Stimulated activated CD8-positive, alpha-beta memory T cell treated with anti-CD3 and anti-CD28 coated beads, Interleukin-4, amount 100 ng/mL, for 4 hours (primary cell): Measurements from ENCODE around the gene SCIN.
A peak's percentile ranks its signal among the peaks of the same experiment; 100 is the strongest.
"Not testable (repeated sequence)": the region's sequence is repeated elsewhere in the genome, so short reads cannot be mapped to it uniquely, and the experiment has no call there.

Experiments
- DNase-seq, 2 donors: peaks; one replicate each; pipeline ENCODE4 v3.0.0-alpha.2; 2020; ENCODE audit warnings: low read depth in 2 of 2, low spot score in 1 of 2

Gene SCIN

GRCh38 chr7:12646139-12646538, 75.6 kb downstream of the SCIN start:
- no peak for DNase-seq

GRCh38 chr7:12647364-12648219, 77.1 kb downstream of the SCIN start:
- DNase-seq, result no peak

- no peak for DNase-seq
Observed at GRCh38 chr7:12648704-12649261, 78.3 kb downstream of the SCIN start.

- DNase-seq, result no peak
Observed at GRCh38 chr7:12649348-12649747, 78.8 kb downstream of the SCIN start.

GRCh38 chr7:12650080-12650479, 79.6 kb downstream of the SCIN start:
- DNase-seq, result no peak

GRCh38 chr7:12653110-12653509, 82.6 kb downstream of the SCIN start:
- DNase-seq, result no peak

- DNase-seq, result no peak
Observed at GRCh38 chr7:12653518-12653917, 83.0 kb downstream of the SCIN start.

- no peak for DNase-seq
Observed at GRCh38 chr7:12655161-12655560, 84.6 kb downstream of the SCIN start.

- not testable (repeated sequence) for DNase-seq
Observed at GRCh38 chr7:12660423-12660822, 89.9 kb downstream of the SCIN start.

GRCh38 chr7:12660986-12661385, 90.5 kb downstream of the SCIN start:
- not testable (repeated sequence) for DNase-seq

GRCh38 chr7:12661581-12661980, 91.1 kb downstream of the SCIN start:
- DNase-seq, result no peak

- no peak for DNase-seq
Observed at GRCh38 chr7:12670000-12670729, 99.6 kb downstream of the SCIN start.

GRCh38 chr7:12670743-12671520, 100.4 kb downstream of the SCIN start:
- DNase-seq, result no peak

GRCh38 chr7:12673436-12673835, 102.9 kb downstream of the SCIN start:
- not testable (repeated sequence) for DNase-seq

- DNase-seq, result no peak
Observed at GRCh38 chr7:12674053-12674452, 103.5 kb downstream of the SCIN start.

GRCh38 chr7:12674861-12675260, 104.3 kb downstream of the SCIN start:
- no peak for DNase-seq

GRCh38 chr7:12683678-12684585, 113.4 kb downstream of the SCIN start:
- DNase-seq, result no peak

- DNase-seq, result no peak
Observed at GRCh38 chr7:12684733-12685132, 114.2 kb downstream of the SCIN start.

GRCh38 chr7:12685550-12685949, 115.0 kb downstream of the SCIN start:
- DNase-seq, result no peak

- DNase-seq, result peak; percentile 79 to 89
Observed at GRCh38 chr7:12686234-12686890, 115.8 kb downstream of the SCIN start.
